GM19238 (cell line): Measurements from ENCODE around the gene GRXCR2.
"Not testable (repeated sequence)": the region's sequence is repeated elsewhere in the genome, so short reads cannot be mapped to it uniquely, and the experiment has no call there.

Source experiments
- DNase-seq: peaks from one replicate; pipeline ENCODE4 v3.0.0; 2011; ENCODE audit warnings: low spot score; ENCODE audit not compliant: insufficient read length

Gene GRXCR2

DNA sequence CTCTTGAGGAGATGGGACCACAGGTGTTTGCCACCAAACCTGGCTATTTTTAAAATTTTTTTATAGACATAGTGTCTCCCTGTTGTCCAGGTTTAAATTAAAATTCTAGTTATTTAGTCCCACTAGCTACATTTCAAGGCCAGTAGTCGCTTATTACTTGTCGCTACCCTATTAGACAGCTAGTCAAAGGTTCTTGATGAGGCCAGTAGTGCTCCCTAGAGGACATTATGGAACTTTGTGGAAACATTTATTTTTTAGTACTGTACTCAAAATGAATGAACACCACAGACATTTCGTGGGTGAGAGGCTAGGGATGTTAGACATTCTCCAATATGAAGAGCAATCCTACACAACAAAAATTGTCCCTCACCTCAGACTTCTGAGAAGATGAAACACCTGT is 14.4 kb upstream of the GRXCR2 start:
- no peak for DNase-seq

- DNase-seq: no peak
Measured at GRCh38 chr5:145874765-145875164, 2.0 kb upstream of the GRXCR2 start.

GRCh38 chr5:145872486-145872885 is 328 bp downstream of the GRXCR2 start:
- no peak for DNase-seq

DNA sequence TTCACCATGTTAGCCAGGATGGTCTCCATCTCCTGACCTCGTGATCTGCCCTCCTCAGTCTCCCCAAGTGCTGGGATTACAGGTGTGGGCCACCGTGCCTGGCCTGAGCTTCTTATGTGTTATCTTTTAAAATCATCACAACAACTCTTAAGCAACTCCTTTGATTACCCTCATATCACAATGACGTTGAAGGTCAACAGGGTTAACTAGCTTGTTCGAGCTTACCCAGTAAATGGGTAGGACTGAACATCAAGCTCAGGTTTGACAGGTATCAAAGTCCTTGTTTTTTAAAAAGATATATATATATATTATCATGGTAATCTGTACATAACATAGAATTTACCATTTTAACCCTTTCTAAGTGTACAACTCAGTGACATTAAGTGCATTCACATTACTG is 3.1 kb downstream of the GRXCR2 start:
- DNase-seq: no peak

DNA sequence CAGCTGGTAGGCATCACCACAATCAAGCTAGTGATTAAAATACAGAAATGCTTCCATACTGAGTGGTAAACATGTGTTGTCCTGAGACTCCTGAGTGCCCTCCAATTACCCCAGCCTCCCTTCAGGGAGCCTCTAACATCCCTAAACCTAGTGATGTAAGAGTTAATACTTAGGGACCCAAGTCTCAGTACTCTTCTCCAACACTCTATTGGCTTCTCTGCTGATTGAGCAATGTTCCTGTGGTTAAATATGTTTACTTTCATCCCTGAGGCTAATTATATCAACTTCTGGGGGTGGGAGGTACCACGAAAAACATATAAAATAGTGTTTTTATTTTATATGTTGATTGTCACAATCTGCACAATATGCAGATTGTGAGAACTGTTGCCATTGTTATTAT is 5.0 kb downstream of the GRXCR2 start:
- no peak for DNase-seq

GRCh38 chr5:145864432-145864831 is 8.4 kb downstream of the GRXCR2 start:
- not testable (repeated sequence) for DNase-seq

- no peak for DNase-seq
Measured at GRCh38 chr5:145863003-145863402, 9.8 kb downstream of the GRXCR2 start.

GRCh38 chr5:145859897-145860296 is 12.9 kb downstream of the GRXCR2 start:
- no peak for DNase-seq

DNA sequence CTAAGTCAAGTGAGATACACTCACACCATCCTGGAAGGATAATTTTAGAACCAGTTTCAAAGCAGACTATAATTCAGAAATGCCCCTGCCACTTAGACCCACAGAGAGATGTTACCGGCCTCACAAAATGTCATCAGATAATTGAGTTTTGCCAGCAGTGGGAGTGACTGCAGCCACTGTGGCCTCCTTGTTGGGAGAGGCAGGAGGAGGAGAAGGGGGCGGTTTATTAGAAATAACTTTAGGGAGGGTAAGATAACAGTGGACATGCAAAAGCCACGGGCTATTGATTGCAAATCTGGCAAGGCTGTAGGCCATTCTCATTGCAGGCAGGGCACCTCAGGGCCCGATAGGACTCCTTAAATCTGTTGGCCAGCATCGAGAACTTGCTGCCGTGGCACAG is 13.4 kb downstream of the GRXCR2 start:
- no peak for DNase-seq

DNA sequence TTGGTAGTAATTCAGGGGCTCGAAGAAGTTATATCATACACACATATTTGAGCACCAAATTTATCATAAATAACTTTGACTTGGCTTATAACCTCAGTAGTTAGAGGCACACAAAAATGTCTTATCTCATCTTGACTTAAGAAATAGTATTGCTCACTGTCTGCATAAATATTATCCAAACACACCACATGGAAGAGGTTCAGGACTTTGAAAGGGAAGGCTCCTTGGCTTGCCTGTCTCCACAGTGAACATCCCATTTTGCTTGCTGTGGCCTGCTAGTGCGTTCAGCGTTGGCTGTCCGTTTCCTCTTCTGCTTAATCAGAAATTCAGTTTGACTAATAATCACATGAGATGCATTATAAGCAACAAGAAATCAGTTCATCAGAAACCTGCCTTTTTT is 13.9 kb downstream of the GRXCR2 start:
- no peak for DNase-seq

DNA sequence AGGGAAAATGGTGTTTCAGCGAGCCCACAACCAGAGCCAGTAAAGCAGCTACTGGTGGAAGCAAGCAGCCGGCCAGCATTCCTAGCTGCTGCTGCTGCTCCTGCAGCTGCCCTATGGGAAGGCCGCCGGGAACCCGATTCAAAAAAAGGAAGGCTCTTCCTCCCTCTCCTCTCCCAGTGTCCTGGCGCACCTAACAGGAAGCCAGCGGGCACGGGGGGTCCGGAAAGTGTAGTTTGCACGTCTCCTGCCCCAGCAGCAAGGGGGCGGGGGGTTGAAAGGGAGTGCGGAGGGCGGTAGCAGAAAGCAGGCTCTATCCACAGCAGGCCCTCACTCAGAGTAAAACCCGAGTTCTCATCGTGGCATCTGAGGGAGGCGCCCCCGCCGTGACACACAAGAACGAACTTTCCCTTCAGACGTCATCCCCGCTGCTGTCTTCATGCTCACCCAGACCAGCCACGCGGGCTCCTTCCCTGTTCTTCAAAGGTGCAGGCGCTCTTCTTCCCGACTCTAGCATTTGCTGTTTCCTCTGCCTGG is 16.5 kb downstream of the GRXCR2 start:
- no peak for DNase-seq

- no peak for DNase-seq
Measured at GRCh38 chr5:145855763-145856267, 17.0 kb downstream of the GRXCR2 start.

DNA sequence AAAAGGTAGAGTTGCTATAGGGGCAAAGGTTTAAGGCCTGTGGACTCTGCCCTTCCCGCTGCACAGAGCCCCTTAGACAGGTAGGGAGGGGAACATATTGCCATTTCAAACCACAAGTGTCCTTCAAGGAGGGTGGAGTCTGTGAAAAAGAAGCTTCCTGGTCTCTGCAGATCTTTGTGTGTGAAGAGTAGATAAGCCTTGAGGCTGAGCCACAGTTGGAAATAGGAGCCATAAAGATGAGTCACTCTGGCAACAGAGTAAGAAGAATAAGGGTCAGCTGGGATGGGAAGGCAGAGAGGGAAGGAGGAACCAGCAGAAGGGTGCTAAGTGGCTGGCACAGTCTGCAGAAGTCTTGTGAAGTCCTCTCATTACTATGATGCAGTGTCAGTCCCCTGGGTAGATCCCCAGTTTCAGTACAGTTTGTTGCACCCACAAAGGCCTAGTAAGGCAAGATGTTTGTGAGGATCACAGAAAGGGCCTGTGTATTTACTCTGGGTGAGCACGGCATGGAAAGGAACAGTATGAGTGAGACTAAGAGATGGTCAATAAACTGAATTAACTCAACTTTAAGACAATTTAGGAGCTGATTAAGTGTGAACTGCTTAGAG is 18.1 kb downstream of the GRXCR2 start:
- no peak for DNase-seq

- no peak for DNase-seq
Measured at GRCh38 chr5:145853781-145854376, 18.9 kb downstream of the GRXCR2 start.

DNA sequence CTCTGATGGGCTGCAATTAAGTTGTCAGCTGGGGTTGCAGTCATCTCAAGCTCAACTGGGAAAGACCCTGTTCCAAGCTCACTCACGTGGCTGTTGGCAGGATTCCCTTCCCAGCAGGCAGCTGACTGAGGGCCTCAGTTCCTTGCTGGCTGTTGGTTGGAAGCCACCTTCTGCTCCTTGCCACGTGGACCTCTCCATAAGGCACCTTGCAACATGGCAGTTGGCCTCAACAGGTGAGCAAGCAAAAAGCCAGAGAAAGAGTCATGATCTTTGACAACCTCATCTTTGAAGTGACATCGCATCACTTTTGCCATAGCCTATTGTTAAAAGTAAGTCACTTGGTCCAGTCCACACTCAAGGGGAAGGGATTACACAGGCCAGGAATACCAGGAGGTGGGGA is 19.8 kb downstream of the GRXCR2 start:
- no peak for DNase-seq

- no peak for DNase-seq
Measured at GRCh38 chr5:145848854-145849253, 24.0 kb downstream of the GRXCR2 start.

- DNase-seq: no peak
Measured at GRCh38 chr5:145847499-145848497, 25.0 kb downstream of the GRXCR2 start.

GRCh38 chr5:145846081-145846480 is 26.7 kb downstream of the GRXCR2 start:
- no peak for DNase-seq

GRCh38 chr5:145841299-145841698 is 31.5 kb downstream of the GRXCR2 start:
- DNase-seq: no peak

DNA sequence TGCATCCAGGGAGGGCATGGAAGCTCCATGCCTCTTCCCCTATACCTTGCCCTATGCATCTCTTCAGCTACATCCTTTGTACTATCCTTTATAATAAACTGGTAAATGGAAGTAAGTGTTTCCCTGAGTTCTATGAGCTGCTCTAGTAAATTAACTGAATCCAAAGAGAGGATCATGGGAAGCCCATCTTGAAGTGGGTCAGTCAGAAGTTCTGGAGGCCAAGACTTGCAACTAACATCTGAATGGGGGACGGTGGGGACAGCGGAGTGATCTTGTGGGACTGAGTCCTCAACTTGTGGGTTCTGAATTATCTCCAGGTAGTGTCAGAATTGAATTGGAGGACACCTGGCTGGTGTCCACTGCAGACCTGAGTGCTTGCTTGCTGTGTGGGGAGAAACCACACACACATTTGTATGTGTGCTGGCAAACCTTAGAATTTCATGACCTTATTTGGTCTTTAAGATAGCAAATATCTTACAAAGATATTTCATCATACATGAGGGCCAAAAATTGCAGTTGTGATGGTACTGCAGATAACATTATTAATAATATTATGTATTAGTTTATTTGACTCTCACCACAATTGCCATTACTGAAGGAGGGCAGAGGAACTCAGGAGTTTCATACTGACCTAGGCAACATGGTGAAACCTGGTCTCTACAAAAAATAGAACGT is 32.2 kb downstream of the GRXCR2 start:
- no peak for DNase-seq

DNA sequence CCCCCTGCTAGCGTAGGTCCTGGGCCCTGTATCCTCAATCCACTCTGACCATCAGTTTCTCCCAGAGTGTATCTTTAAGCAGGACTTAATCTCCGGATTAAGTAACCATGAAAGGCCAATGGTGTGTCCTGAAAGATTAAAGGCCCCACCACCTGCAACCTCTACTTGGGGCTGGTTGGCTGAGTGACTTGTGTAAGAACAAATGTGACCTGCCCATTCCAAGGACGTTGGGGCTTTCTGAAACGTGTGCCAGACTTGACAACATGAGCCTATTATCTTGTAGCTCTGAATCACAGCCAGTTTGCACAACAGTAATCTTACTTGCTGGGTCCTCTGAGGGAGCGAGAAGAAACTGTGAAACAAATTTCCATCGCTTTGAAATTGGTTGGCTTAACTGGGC is 34.5 kb downstream of the GRXCR2 start:
- DNase-seq: no peak
